HG03457 (cell line): ENCODE data around the gene ARHGAP20.

Source experiments
- ATAC-seq: cut with Tn5 transposase; IDR thresholded peaks from one replicate; pipeline ENCODE4 v1.9.1; 2021; ENCODE audit warnings: moderate number of reproducible peaks; ENCODE audit not compliant: unreplicated experiment

The ARHGAP20 gene

DNA sequence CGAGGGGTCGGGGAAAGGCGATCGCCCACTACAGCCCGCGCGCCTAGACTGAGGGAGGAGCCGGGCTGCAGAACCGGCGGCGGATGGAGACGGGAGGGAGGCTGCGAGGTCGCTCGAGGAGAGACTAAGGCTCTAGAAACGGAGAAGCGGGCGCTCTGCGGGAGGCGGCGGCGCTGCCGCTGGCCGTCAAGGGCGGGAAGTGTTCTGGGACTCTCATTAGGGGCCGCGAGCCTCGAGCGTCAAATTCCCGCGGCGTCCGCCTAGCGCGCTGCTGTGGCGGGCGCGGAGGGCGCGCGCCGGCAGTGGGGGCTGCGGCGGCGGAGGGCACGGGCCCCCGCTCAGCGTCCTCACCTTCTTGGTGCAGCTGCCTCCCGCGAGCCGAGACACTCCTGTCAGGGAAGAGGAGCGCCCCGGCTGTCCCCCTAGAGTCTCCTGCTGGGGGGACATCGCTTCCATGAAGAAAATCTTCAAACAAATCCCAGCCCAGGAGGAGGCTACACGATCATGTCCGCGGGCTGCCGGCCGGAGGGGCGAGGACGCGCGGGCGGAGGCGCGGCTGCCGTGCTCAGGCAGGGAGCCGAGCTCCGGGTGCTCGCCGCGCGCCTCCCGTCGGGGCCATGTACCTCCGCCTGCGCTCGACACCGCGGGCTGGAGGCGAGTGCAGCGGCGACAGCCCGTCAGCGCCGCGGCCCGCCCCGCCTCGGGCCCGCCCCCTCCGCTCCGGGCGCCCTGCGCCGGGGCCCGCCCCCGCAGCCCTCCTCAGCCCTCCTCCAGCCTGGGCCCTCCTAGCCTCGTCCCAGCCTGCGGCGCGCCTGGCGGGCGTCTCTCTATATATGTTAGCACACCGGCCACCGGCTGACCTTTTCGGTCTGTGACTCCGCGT, at the start of gene ARHGAP20:
Gene ARHGAP20, minus strand, starts transcription at position 662 of the 883 bp plus-strand sequence. Its CDS starts 206 bp downstream, at position 456.
- peak; percentile 66 for ATAC-seq

GRCh38 chr11:110761991-110762390, 49.8 kb upstream of the ARHGAP20 start:
- no peak for ATAC-seq

DNA sequence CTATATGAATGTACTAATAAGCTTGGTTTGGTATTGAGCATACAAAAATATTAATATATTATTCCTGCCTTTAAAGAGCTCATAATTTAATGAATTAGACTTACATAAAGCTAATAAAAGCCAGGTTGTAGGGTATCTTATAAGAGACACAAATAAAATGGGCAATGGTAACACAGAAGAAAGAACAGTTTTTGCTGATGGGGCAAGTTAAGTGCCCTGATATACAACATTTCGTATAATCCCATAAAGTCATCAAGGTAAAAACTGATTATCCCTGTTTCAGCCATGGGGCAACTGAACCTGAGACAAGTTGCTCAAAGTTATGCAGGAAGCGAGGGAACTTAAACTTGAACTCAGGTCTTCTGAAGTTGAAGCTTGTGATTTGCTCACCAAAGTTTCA, 48.9 kb upstream of the ARHGAP20 start:
- no peak for ATAC-seq

- no peak for ATAC-seq
Observed at GRCh38 chr11:110759972-110760381, 47.7 kb upstream of the ARHGAP20 start.

- ATAC-seq: no peak
Observed at GRCh38 chr11:110757962-110758755, 45.9 kb upstream of the ARHGAP20 start.

GRCh38 chr11:110757066-110757465, 44.8 kb upstream of the ARHGAP20 start:
- no peak for ATAC-seq

DNA sequence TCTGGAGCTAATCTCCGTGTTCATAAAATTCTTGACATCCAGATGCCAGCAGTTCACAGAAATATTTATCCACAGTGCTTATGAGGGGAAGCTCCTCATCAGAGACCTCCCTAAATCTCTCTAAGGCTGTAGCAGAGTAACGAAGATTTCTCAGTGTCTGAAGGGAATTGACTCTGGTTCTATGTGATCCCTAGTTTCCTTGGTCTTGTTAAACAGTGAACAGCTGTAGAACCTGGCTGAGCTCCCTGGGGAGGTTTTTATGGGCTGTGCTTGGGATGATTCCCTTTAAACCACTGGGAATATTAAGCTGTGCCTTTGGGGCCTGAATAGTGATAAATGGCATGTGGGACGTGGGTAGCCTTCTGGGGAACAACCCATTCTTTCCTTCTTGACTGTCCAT, 43.7 kb upstream of the ARHGAP20 start:
- no peak for ATAC-seq

DNA sequence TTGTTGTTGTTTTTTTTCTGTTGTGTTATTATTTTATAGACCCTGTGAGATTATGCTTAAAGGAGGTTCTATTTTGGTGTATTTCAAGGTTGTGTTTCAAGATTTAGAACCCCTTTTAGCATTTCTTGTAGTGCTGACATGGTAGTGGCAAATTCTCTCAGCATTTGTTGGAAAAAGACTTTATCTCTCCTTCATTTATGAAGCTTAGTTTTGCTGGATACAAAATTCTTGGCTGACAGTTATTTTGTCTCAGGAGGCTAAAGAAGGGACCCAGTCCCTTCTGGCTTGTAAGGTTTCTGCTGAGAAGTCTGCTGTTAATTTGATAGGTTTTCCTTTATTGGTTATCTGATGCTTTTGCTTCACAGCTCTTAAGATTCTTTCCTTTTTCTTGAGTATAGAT, 40.7 kb upstream of the ARHGAP20 start:
- no peak for ATAC-seq

- ATAC-seq: no peak
Observed at GRCh38 chr11:110750100-110750499, 37.9 kb upstream of the ARHGAP20 start.

DNA sequence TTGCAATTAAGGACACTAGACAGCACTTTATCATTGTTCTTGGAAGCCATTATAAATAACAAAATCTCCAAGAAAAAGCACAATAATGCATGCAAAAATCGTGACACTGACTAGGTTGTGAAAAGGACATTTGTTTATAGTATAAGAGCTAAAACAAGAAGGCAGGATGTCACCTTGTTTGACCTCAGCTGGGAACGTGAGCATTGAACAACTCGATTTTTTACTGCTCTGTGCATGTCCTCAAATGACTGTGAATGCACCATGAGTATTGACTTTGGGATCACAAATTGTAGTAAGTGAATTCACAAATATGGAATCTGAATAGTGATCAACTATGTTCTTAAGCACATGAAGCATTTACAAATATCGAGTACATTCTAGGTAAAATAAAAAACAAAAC, 35.3 kb upstream of the ARHGAP20 start:
- ATAC-seq: no peak

DNA sequence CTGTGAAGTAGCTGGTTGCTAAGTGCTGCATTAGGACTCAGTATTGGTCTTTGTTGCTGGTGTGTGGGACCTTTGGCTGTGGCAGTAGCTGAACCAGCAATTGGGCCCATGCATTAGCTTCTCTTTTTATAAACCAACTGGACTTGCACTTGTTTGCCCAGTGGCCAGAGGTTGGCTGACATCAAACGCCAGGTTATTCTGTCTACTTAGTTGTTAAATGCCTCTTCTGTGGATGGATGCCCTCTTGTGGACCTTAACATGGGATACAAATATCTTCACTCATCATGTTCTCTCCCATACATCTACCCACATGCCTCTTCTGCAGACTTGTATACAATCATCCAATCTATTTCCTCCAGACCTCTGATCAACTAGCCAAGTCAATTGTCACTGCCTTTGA, 26.4 kb upstream of the ARHGAP20 start:
- no peak for ATAC-seq

- ATAC-seq: no peak
Observed at GRCh38 chr11:110737593-110737992, 25.4 kb upstream of the ARHGAP20 start.

GRCh38 chr11:110736171-110736553, 23.9 kb upstream of the ARHGAP20 start:
- no peak for ATAC-seq

GRCh38 chr11:110735455-110736170, 23.4 kb upstream of the ARHGAP20 start:
- ATAC-seq: no peak

GRCh38 chr11:110734790-110735189, 22.6 kb upstream of the ARHGAP20 start:
- ATAC-seq: no peak

- ATAC-seq: no peak
Observed at GRCh38 chr11:110730773-110731172, 18.5 kb upstream of the ARHGAP20 start.

DNA sequence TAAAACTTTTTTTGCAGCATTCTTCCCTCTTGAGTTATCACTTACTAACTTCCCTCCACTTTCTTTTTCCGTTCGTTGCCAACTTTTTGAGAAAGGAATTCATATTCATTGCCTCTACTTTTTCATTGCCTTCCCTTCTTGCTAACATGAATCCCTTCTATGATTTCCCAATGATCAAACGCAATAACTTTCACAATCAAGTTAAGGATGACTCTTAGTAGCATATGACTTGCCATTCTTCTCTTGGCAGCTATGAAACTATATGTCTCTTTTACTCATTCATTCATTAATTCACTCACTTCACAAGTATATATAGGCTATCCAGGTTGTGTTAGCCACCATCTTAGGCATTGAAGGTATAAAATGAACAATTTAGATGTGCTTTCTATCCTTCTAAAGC, 16.6 kb upstream of the ARHGAP20 start:
- ATAC-seq: no peak

GRCh38 chr11:110728476-110728875, 16.2 kb upstream of the ARHGAP20 start:
- no peak for ATAC-seq

- ATAC-seq: no peak
Observed at GRCh38 chr11:110724358-110724757, 12.1 kb upstream of the ARHGAP20 start.

DNA sequence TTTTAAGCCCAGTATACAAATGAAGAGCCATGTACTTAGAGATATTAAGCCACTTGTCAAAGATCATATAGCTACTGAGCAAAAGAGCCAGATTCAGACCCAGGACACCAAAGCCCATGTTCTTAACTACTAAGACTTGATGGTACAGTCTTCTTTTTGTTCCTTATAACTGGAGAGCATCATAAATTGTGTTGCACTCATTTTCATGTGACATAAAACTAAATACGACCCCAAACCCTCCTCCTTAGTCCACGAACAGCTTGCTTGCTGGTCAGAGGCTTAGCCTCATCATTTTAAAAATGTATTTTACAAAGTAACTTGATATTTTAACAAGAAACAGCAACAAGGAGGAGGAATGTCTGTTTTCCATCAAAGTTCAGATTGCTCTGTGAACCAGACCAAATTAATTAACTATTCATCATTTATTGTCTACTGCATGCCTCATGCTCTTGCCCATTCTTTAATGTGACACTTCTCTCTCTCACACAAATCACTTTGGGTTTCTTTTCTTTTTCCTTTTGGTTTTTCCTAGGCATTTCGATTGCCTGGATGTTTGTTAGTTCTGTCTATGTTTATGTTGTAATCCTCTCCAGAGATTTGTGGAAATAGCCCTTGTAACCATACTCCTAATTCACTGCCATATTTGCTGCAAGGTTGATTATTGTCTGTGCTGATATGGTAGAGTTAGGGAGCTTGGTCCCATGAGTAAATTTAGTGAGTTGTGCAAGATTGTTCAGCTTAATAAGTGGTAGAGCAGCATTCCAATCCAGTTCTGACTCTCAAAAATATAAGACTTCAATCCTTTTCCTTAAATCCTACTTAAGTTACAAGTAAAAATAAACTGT, 8.4 kb upstream of the ARHGAP20 start:
- ATAC-seq: no peak
